Hematopoietic multipotent progenitor cell treated with erythropoietin and hydrocortisone succinate and interleukin-3 and kit ligand, for 8 days (in vitro differentiated cells): ENCODE data around the gene OS9.

ENCODE experiments used
- DNase-seq: peaks from one replicate; pipeline ENCODE4 v3.0.0-alpha.2; 2015

The OS9 gene

DNA sequence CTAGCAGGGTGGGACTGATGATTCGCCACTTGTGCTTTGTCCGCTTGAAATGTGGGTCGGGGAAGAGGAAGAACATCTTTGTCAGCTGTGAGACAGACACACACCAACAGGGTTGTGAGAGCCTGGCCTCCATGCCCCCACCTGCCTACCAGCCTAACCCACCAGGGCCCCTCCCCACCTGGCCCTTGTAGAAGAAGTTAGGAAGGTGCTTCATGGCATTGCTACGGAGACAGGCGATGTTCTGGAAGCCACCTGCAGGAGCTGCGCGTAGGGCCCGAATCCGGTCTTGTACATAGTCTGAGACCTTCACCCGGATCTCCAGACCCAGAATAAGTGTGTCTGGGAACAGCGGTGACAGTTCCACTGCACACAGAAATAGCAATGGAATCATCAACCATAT is 75.7 kb downstream of the OS9 start:
- no peak for DNase-seq

GRCh38 chr12:57770734-57771133 is 76.8 kb downstream of the OS9 start:
- DNase-seq, result no peak
